ENCODE measurements around the gene CDR2L. TPM values are rescaled to one million over a fixed set of nuclear protein-coding genes. Genes with fewer than 3 reads are reported as not detected.
"Not testable (repeated sequence)": the region's sequence is repeated elsewhere in the genome, so short reads cannot be mapped to it uniquely, and the experiment has no call there.

CDR2L gene
- total RNA-seq, 1 donor from 2014 or later: 3.1 TPM

DNA sequence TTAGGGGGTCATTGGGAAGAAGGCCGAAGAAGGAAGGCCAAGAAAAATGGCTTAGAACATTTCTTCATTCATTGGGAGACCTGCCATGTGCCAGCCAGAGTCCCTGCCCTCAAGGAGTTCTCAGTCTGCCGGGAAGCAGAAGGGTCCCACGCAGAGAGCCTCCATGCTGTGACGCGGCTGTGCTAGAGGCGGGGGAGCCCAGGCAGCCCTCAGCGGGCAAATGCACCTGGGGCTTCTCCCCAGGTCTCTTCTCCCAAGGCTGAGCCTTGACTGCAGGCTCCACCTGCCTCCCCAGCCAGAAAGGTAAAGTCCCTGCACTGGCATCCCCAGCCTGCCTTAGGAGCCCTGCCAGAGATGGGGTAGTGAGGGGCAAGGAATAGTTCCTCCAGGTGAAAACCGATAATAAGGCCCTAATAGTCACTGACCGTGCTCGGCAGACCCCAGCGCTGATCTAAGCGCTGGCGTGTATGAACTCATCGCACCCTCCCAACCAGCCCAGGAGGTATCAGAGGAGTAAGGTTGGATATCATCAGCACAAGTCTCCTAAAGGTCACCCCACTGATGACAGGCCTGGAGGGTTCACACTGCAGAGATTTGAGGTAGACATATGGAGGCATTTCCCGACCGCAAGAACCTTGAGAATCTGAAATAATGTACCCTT lies 6.0 kb upstream of the CDR2L start:
- DNase-seq (ENCODE audit: low spot score): no peak

DNA sequence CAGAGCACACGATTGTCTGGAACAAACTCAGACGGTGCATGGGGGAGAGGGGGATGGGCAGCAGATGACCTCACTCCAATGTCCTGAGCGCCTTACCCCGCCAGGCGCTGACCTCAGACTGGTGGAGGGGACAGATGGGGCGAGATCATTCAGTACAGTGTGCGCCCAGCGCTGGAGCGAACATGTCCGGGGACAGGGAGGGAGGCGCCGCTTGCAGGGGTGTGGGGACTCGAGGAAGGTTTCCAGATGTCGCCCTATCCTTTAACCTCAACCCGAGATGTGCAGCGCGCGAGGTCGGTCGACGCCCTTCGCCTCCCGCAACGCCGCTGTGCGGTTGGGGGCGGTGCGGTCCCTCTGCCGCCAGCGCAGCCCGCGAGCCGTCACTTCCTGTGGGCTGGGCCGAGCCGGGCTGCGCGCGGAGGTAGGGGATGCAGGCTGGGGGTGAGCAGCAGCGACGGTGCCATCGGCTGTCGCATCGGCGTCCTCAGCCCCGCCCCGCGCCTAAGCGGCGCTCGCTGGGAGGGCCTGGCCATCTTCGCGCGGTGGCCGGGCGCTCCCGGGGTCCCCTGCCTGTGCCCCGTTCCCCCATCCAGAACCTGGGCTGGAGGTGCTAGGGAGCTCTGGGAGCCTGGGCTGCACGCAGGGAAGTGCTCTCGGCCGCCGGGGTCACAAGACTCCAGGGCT lies 5.3 kb upstream of the CDR2L start:
- peak; percentile 69 for DNase-seq (ENCODE audit: low spot score)

DNA sequence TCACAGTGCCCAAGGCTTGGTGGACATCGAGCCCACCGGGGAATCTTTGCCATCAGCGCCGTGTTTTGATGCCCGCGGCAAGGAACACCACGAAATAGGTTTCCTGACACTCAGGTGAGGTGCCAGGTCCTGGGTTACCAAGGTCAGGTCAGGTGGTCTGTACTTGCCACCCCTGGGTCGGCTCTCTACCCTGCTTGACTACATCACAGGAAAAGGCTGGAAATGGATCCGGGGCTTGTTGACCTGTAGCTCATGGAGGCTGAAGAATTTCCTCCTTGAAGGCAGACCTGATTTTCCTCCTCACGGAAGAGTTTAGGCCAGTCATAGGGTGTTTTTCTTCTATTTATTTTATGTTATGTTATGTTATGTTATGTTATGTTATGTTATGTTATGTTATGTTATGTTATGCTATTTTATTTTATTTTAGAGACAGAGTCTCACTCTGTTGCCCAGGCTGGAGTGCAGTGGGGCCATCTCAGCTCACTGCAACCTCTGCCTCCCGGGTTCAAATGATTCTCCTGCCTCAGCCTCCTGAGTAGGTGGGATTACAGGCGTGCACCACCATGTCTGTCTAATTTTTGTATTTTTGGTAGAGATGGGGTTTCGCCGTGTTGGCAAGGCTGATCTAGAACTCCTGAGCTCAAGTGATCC lies 4.6 kb upstream of the CDR2L start:
- not testable (repeated sequence) for DNase-seq (ENCODE audit: low spot score)

DNA sequence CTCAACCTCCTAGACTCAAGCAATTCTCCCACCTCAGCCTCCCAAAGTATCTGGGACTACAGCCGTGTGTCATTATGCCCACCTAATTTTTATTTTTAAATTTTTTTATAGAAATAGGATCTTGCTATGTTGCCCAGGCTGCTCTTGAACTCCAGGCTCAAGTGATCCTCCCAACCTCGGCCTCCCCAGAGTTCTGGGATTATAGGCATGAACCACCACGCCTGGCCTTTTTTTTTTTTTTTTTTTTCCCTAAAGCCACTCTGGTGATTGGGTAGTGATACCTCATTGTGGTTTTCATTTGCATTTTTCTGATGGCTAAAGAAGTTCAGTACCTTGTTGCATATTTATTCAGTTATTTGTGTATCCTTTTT lies 1.2 kb upstream of the CDR2L start:
- DNase-seq (ENCODE audit: low spot score): no peak

DNA sequence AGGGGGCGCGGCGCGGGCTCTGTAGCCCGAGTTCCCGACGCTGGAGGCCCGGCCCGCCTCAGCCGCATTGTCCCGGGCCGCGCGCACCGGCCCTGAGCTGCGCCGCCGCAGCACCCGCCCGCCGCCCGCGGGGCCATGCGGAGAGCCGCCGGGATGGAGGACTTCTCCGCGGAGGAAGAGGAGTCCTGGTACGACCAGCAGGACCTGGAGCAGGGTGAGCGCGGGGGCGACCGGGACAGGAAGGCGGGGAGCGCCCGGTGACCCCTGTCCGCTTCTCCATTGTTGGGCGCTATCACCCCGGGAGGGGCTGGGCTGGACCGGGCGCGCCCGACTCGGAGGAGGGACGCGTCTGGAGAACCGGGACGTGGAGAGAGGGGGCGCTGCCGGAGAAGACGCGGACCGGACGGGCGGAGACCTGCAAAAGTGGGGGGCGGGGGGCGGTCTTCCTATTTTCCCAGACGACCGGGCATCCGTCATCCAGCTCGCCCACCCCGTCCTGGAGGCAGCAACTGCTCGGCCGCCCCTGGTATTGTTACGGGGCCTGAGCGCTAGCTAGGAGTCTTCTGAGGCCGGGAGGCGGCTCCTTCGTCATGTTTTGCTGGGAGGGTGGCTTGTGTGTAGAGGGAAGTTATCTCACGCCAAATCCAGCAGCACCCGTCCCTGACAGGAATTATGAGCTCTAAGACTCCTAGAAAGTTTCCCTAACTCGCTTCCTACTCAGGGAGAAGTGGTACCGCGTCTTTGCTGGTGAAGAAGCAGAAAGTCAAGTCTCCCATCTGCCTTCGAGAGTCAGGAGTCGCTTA lies 678 bp downstream of the CDR2L start:
- DNase-seq (ENCODE audit: low spot score): peak; percentile 91

DNA sequence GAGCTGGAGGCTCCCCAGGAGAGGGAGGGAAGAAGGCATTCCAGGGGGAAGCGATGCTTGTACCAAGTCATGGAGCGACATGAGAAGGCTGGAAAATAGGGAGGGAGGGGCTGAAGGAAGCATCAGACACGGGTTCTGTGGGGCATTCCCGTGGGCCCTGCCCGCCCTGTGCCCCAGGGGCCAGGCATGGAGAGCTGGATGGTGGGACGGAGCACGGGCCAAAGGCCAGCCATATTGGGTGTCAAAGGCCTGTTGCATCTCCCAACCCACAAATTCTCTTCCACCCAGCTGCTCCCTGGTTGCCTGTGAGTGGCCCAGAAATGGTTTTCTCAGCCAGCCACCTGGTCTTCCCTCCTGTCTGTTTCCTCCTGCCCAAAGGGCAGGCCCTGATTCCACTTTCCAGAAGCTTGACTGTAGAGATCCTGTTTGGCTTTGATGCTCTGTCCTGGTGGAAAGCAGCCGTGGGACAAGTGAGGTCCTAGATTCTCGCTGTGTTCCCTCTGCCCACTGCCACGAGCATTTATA lies 3.2 kb downstream of the CDR2L start:
- no peak for DNase-seq (ENCODE audit: low spot score)

DNA sequence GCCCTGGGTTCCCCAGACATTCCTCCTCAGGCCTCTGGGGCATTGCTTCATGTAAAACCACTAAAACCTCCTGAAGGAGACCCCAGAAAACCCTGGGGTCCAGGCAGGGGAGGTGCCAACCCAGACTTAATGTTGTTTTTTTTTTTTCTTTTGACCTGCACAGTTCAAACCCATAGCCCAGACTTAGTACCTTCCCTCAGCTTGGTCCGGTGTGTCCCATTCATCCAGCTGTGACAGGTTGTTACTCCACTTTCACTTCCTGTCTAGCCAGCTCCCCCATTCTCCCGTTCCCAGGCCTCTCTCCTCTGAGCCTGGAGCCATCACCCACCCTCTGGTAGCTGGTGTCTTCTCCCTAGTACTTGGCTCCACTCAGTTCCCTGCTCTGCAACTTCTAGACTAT lies 4.8 kb downstream of the CDR2L start:
- DNase-seq (ENCODE audit: low spot score): no peak

DNA sequence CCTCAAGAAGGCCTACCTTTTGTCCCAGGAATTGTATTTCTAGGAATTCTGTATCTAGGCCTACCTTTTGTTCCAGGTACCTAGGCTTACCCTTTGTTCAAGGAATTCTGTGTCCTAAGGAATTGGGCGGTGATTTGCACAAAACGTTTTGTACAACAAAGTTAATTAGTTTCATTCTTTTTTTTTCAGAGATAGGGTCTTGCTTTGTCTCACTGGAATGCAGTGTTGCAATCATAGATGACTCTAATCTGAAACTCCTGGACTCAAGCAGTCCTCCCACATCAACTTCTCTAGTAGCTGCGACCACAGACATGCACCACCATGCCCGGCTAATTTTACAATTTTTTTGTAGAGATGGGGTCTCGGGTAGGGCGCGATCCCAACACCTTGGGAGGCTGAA lies 7.0 kb downstream of the CDR2L start:
- no peak for DNase-seq (ENCODE audit: low spot score)

DNA sequence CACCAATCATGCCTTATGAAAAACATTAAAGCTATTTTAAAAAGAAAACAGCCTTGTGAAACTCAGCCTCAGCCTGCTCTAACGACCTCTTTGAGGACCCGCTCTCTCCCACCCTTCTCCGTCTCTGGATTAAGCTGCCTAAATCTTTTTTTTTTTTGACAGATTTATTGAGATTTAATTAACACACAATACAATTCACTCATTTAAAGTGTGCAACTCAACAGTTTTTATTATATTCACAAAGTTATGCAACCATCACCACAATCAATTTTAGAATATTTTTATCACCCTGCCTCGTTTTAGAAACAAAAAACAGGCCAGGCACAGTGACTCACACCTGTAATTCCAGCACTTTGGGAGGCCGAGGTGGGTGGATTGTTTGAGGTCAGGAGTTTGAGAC lies 8.4 kb downstream of the CDR2L start:
- no peak for DNase-seq (ENCODE audit: low spot score)

DNA sequence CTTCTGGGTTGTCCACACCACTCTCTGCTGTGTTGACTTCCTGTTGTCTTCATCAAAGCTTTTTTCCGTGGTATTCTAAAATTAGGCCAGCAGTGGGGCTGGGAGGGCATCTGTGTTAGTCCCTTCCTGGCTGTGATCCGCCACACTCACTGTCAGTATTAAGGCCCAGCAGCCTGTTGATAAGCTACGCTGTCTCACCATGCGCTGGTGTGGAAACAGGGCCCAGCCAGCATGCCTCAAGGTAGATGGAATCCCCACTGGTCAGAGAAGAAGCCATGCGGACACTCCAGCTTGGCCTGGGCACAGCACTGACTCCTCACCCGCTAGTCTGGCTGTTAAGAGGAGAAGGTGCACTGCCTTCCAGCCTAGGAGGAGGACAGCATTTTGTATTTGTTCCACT lies 11.4 kb downstream of the CDR2L start:
- peak; percentile 36 for DNase-seq (ENCODE audit: low spot score)

DNA sequence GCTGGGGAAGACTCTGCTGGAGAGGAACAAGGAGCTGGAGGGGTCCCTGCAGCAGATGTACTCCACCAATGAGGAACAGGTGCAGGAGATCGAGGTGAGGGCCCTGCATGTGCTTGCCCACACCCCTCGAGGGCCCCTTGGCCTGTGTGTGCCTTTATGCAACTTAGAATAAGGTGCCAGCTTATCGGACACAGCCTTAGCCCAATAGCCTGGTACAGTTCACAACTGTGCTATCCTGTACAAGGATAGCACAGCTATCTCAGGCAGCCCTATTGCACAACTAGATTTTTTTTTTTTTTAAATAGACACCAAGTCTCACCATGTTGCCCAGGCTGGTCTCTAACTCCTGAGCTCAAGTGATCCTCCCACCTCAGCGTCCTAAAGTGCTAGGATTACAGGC lies 12.1 kb downstream of the CDR2L start:
- no peak for DNase-seq (ENCODE audit: low spot score)

DNA sequence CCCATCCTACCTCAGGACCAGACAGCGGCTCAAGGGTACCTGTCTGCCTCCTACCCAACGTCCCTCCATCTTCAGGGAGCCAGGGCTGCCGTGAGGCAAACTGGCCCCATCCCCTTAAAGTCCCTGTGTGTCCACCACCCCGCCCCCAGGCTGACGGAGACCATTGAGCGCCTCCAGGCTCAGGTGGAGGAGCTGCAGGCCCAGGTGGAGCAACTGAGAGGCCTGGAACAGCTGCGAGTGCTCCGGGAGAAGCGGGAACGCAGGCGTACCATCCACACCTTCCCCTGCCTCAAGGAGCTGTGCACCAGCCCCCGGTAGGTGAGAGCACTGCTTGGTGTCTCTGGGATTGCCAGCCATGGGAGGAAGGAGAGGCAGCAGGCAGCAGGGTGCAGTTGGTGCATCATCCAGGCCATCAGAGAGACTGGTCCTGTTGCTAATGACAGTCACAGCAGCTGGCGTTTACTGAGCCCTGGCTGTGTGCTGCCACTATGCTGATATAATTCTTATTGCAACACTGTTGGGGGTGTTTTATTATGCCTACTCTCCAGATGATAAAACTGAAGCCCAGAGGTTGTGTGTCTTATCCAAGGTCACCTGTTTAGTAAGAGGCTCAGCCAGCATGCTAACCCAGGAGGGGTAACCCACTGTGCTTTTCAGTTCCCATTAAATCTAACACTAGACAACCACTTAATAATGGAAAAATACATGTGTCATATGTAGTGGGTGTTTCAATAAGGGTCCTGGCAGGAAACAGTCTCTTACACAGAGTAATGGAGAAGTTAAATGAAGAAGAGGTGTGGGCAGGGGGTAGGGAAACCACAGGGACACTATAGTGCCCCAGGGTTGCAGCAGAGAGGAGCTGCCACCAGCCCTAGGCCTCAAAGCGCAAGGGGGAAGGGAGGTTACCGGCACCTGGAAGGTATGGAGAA lies 14.7 kb downstream of the CDR2L start:
- no peak for DNase-seq (ENCODE audit: low spot score)

DNA sequence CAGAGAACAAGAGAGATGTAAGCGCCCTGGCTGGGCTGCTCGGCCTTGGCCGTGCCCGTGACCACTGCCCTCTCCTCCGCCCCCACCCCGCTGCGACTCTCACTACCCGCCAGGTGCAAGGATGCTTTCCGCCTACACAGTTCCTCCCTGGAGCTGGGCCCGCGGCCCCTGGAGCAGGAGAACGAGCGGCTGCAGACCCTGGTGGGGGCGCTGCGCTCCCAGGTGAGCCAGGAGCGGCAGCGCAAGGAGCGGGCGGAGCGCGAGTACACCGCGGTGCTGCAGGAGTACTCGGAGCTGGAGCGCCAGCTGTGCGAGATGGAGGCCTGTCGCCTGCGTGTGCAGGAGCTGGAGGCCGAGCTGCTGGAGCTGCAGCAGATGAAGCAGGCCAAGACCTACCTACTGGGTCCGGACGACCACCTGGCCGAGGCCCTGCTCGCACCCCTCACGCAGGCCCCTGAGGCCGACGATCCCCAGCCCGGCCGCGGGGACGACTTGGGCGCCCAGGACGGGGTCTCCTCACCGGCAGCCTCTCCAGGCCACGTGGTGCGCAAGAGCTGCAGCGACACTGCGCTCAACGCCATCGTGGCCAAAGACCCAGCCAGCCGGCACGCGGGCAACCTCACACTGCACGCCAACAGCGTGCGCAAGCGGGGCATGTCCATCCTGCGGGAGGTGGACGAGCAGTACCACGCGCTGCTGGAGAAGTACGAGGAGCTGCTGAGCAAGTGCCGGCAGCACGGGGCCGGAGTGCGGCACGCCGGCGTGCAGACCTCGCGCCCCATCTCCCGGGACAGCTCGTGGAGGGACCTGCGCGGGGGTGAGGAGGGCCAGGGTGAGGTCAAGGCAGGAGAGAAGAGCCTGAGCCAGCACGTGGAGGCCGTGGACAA lies 15.9 kb downstream of the CDR2L start:
- DNase-seq (ENCODE audit: low spot score): no peak

DNA sequence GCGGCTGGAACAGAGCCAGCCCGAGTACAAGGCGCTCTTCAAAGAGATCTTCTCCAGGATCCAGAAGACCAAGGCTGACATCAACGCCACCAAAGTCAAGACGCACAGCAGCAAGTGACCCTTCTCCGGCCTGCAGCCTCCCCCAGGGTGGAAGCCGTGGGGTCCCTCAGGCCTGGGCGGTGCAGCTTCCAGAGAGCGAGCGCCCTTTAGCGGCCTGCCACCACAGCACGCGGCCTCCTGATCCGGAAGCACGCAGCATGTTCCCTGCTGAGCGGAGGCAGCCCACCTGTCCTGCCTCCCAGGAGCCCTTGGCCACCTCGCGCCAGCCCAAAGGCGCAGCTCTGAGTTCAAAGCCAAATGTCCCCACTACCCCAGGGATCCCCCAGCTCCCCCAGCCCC lies 16.5 kb downstream of the CDR2L start:
- DNase-seq (ENCODE audit: low spot score): no peak

DNA sequence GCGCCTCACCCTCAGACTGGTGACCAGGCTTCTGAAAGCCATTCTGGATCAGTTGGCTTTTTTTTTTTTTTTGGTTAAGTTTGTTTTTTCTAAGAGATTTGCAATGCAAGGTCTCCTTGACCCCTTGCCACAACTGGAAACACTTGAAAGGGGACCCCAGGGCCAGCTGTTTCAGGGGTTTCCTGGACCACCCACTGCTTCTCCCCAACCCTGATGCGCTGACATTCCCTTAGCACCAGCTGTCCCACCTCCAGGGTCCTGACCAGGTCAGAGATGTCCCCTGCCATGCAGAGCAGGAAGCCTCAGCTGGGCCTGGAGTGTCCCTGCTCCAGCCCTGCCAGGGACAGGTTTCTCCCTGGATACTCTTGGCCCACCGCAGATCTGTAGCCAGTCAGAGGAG lies 16.9 kb downstream of the CDR2L start:
- DNase-seq (ENCODE audit: low spot score): no peak

DNA sequence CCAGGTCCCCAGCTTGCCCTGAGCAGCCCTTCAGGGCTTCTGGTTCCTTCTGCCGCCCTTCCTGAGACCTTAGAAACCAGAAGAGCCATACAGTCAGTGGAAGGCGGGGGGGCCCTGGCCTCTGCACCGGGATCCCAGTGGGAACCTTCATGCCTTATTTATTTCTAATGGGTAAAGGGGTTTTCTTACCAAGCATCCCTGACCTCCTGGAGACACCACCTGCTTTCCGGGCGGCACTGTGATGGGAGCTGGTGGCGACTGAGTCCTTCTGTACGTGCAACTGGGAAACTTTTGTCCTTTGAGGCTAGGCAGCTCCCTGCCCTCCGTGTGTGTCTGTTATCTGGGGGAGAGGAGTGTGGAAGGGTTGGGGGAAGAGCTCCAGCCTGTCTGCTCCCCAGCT lies 17.9 kb downstream of the CDR2L start:
- DNase-seq (ENCODE audit: low spot score): no peak

DNA sequence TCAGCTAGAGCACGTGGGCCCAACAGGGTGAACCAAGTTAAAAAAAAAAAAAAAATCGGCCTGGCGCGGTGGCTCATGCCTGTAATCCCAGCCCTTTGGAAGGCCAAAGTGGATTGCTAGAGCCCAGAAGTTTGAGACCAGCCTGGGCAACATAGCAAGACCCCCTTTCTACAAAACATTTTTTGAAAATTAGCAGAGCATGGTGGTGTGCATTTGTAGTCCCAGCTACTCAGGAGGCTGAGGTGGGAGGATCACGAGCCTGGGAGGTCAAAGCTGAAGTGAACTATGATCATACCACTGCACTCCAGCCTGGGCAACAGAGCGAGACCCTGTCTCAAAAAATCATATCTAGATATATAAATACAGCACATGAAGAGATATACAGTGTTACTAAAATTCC lies 18.7 kb downstream of the CDR2L start:
- not testable (repeated sequence) for DNase-seq (ENCODE audit: low spot score)

DNA sequence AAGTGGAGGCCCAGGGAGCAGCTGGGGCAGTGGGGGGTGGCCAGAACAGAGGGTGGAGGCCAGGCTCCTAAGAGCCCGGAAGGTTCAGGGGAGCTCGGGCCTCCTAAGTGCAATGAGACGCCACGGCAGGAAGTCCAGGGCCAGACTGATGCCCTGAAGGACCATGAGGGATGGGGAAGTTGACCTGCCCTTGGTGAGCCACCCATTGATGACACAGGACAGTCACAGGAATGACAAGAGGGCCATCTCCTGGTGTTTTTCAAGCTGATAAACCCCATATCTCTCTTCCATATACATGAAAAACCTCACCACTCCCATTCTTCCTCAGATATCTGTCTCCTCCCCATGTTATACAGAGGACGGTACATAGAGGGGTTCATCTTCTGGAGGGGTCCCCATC lies 19.2 kb downstream of the CDR2L start:
- no peak for DNase-seq (ENCODE audit: low spot score)

DNA sequence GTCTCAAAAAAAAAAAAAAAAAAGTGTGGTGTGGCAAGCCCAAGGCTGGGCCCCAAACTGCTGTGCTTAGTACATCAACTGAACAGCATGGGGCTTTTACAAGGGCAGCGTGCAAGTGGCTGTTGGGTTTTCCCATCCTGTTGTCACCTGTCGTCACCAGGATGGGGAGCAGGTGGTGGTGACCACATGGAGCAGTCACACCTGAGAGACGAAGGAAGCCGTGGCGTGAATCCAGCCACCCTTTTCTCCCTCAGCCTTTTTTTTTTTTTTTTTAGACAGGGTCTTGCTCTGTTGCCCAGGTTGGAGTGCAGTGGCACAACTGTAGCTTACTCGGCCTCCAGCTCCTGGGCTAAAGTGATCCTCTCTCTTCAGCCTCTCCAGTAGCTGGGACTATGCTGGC lies 20.9 kb downstream of the CDR2L start:
- DNase-seq (ENCODE audit: low spot score): no peak

DNA sequence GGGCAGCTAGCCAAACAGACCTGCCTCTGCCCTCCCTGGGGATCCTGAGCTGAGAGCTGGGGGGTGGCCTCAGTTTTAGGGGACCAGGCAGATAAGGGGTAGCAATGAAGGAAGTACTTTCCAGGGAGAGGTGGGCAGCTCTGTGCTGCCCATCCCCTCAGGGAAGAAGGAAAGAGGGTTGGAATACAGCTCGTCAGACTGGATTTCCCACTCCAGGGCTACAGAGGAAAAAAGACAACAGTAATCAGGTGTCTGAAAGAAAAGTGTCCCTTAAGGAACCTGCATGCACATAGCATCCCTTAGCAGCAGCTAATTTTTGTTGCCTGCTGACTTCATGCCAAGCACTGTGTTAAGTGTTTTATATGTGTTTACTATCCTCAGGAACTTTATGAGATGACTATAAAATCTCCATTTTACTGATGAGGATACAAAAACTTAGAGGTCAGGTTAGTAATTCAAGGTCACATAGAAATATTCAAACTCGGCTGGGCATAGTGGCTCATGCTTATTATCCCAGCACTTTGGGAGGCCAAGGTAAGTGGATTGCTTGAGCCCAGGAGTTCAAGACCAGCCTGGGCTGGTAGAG lies 21.8 kb downstream of the CDR2L start:
- no peak for DNase-seq (ENCODE audit: low spot score)

All from umbilical cord (tissue), 2 donors.